Gastroesophageal sphincter (tissue), 4 donors: ENCODE data around the gene EIF2AK3. TPM values are rescaled to one million over a fixed set of nuclear protein-coding genes. Genes with fewer than 3 reads are reported as not detected.

Experiments
- ATAC-seq: fragments of 150-250 bp; one replicate; pipeline ENCODE4 v1.9.1; 2016; ENCODE audit warnings: mild to moderate bottlenecking, moderate library complexity
- H3K27ac ChIP-seq, 4 donors: fragments of 200-600 bp; sonication (generic) in 3 of 4; 1 replicate in 3 of 4; 2 replicates in 1 of 4; pipeline ENCODE4 v1.5.1; 2016 to 2019
- H3K27me3 ChIP-seq: fragments of 200-600 bp; sonication (generic); one replicate; pipeline ENCODE4 v1.5.1; 2019
- H3K36me3 ChIP-seq, 2 donors: fragments of 200-600 bp; sonication (generic); one replicate each; pipeline ENCODE4 v1.5.1; 2019; ENCODE audit warnings: control low read depth in 1 of 2
- H3K4me1 ChIP-seq, 3 donors: fragments of 200-600 bp; sonication (generic); 1 replicate in 2 of 3; 2 replicates in 1 of 3; pipeline ENCODE4 v1.5.1; 2016 to 2019; ENCODE audit warnings: control low read depth in 2 of 3
- H3K4me3 ChIP-seq, 2 donors: fragments of 200-600 bp; sonication (generic); one replicate each; pipeline ENCODE4 v1.5.1; 2019; ENCODE audit warnings: mild to moderate bottlenecking in 1 of 2, moderate library complexity in 1 of 2
- H3K9me3 ChIP-seq, 3 donors: fragments of 200-600 bp; sonication (generic); one replicate each; pipeline ENCODE4 v1.5.1; 2017 to 2019; ENCODE audit warnings: control low read depth in 2 of 3
- CTCF ChIP-seq, 4 experiments: fragments of 200-600 bp in 2 of 4; fragments of 450-650 bp in 2 of 4; sonication (generic) in 1 of 4; IDR thresholded peaks; one replicate each; pipeline ENCODE4 v1.5.1; 2017 to 2019; ENCODE audit warnings: antibody characterized with exemption in 4 of 4, mild to moderate bottlenecking in 2 of 4, moderate library complexity in 2 of 4
- EP300 ChIP-seq: sonication (generic); formaldehyde crosslinking; IDR thresholded peaks from one replicate; pipeline ENCODE4 v1.6.1; 2017; ENCODE audit warnings: antibody characterized with exemption, mild to moderate bottlenecking
- POLR2A ChIP-seq, 2 donors: fragments of 450-650 bp; IDR thresholded peaks; one replicate each; pipeline ENCODE4 v1.6.1; 2017; ENCODE audit warnings: antibody characterized with exemption in 2 of 2, mild to moderate bottlenecking in 2 of 2, moderate library complexity in 1 of 2
- POLR2AphosphoS5 ChIP-seq: sonication (generic); formaldehyde crosslinking; IDR thresholded peaks from one replicate; pipeline ENCODE4 v1.6.1; 2017; ENCODE audit warnings: antibody characterized with exemption
- WGBS, 2 donors: methylation state at CpG; one replicate each; pipeline ENCODE4 v1.1.5; 2018; ENCODE audit warnings: low coverage in 1 of 2; 5-methylcytosine and 5-hydroxymethylcytosine counted together
- total RNA-seq, 4 donors: library from RNA; depleted of rRNA; stranded (reverse); fragments of >200 nt; gene quantifications; one replicate each; pipeline ENCODE4 v1.1.0, GENCODE V29; 2016

EIF2AK3 gene
- total RNA-seq, 4 donors from 2014 or later = 9.6 to 22.0 (median 14.7) TPM

GRCh38 chr2:88517759-88518201 is 109.5 kb downstream of the EIF2AK3 start:
- peaks cover 0 to 18% (median 0%) of the 10 kb centered on the region in 3 donors for H3K9me3 ChIP-seq
- no peaks in the 10 kb centered on the region for H3K36me3 ChIP-seq
- no peaks in the 10 kb centered on the region for H3K4me1 ChIP-seq
- no peak for TF ChIP-seq CTCF (IDR thresholded peaks at IDR 0.05)
- TF ChIP-seq POLR2A (IDR thresholded peaks at IDR 0.05) = no peak
- TF ChIP-seq EP300 = no peak
- TF ChIP-seq POLR2AphosphoS5 = no peak
- WGBS, 2 donors = 20% methylated on average over 1 to 6 of the region's 6 CpGs
- H3K27ac ChIP-seq = no peak overlapping the region
- H3K4me3 ChIP-seq = no peak overlapping the region
- no peak for ATAC-seq
- H3K27me3 ChIP-seq = peaks cover 14% of the 10 kb centered on the region

Other genes starting within 250 kb of the EIF2AK3 start
- not detected for gene FOXI3, start 174.8 kb downstream of the EIF2AK3 start, total RNA-seq
- gene RPIA, start 64.2 kb upstream of the EIF2AK3 start, total RNA-seq = 1 to 10 TPM; 4.4 to 7.7 (median 6.6) TPM